Measurements from ENCODE around the gene WDPCP.
"Not testable (repeated sequence)": the region's sequence is repeated elsewhere in the genome, so short reads cannot be mapped to it uniquely, and the experiment has no call there.

Gene WDPCP

GRCh38 chr2:63588385-63589147 is at the start of gene WDPCP, which contains the start of gene MDH1:
Gene WDPCP, minus strand, starts transcription at chr2:63588477. Its CDS starts 206 bp downstream, at chr2:63588271.
Gene MDH1, plus strand, starts transcription at chr2:63588963. Its CDS starts 81 bp downstream, at chr2:63589044.
- Histone ChIP-seq H3K4me3 (peak within 1 kb of the TSS; percentile 64 to 91 (median 80)), H3K27ac (peak within 1 kb of the TSS; percentile 23 to 94 (median 84))

- Histone ChIP-seq H3K27ac (no peak overlapping the region), H3K4me3 (no peak overlapping the region)
Measured at GRCh38 chr2:63632382-63632781, 44.1 kb upstream of the WDPCP start.

GRCh38 chr2:63631501-63631900 is 43.2 kb upstream of the WDPCP start:
- H3K27ac ChIP-seq, result no peak overlapping the region
- H3K4me3 ChIP-seq, result no peak overlapping the region

- no peak overlapping the region for H3K4me3 ChIP-seq
- H3K27ac ChIP-seq, result no peak overlapping the region
Measured at GRCh38 chr2:63628403-63628942, 40.2 kb upstream of the WDPCP start.

GRCh38 chr2:63627866-63628265 is 39.6 kb upstream of the WDPCP start:
- no peak overlapping the region for H3K27ac ChIP-seq
- no peak overlapping the region for H3K4me3 ChIP-seq

- not testable (repeated sequence) for H3K4me3 ChIP-seq, H3K27ac ChIP-seq
Measured at GRCh38 chr2:63623763-63624162, 35.5 kb upstream of the WDPCP start.

- Histone ChIP-seq H3K27ac (no peak overlapping the region), H3K4me3 (no peak overlapping the region)
Measured at GRCh38 chr2:63622751-63623150, 34.5 kb upstream of the WDPCP start.

GRCh38 chr2:63619328-63619727 is 31.1 kb upstream of the WDPCP start:
- no peak overlapping the region for H3K27ac ChIP-seq
- no peak overlapping the region for H3K4me3 ChIP-seq

- no peak overlapping the region for H3K4me3 ChIP-seq
Measured at GRCh38 chr2:63617366-63617765, 29.1 kb upstream of the WDPCP start.

GRCh38 chr2:63614983-63615945 is 27.0 kb upstream of the WDPCP start:
- peak overlapping the region in 1 of 7 experiments; percentile 0 for H3K4me3 ChIP-seq
- peak overlapping the region in 4 of 21 experiments; percentile 36 to 59 (median 56) for H3K27ac ChIP-seq

More at GRCh38 chr2:63617366-63617765, 29.1 kb upstream of the WDPCP start:
- no peak overlapping the region for H3K27ac ChIP-seq

GRCh38 chr2:63614448-63614968 is 26.2 kb upstream of the WDPCP start:
- peak overlapping the region in 1 of 7 experiments; percentile 0 for H3K4me3 ChIP-seq

GRCh38 chr2:63613391-63613901 is 25.2 kb upstream of the WDPCP start:
- peak overlapping the region in 1 of 21 experiments; percentile 33 for H3K27ac ChIP-seq
- no peak overlapping the region for H3K4me3 ChIP-seq

More at GRCh38 chr2:63614448-63614968, 26.2 kb upstream of the WDPCP start:
- H3K27ac ChIP-seq, result peak overlapping the region in 4 of 21 experiments; percentile 36 to 59 (median 56)

GRCh38 chr2:63610525-63610924 is 22.2 kb upstream of the WDPCP start:
- H3K4me3 ChIP-seq, result no peak overlapping the region
- no peak overlapping the region for H3K27ac ChIP-seq

- H3K4me3 ChIP-seq, result not testable (repeated sequence)
Measured at GRCh38 chr2:63608865-63609264, 20.6 kb upstream of the WDPCP start.

GRCh38 chr2:63604666-63605065 is 16.4 kb upstream of the WDPCP start:
- Histone ChIP-seq H3K4me3 (no peak overlapping the region), H3K27ac (no peak overlapping the region)

More at GRCh38 chr2:63608865-63609264, 20.6 kb upstream of the WDPCP start:
- not testable (repeated sequence) for H3K27ac ChIP-seq

- Histone ChIP-seq H3K4me3 (no peak overlapping the region), H3K27ac (no peak overlapping the region)
Measured at GRCh38 chr2:63600881-63601460, 12.7 kb upstream of the WDPCP start.

- Histone ChIP-seq H3K27ac (no peak overlapping the region), H3K4me3 (no peak overlapping the region)
Measured at GRCh38 chr2:63598981-63599380, 10.7 kb upstream of the WDPCP start.

GRCh38 chr2:63596401-63596883 is 8.2 kb upstream of the WDPCP start:
- no peak overlapping the region for H3K27ac ChIP-seq
- no peak overlapping the region for H3K4me3 ChIP-seq

GRCh38 chr2:63594660-63595059 is 6.4 kb upstream of the WDPCP start:
- no peak overlapping the region for H3K27ac ChIP-seq

More at GRCh38 chr2:63594660-63595059, 6.4 kb upstream of the WDPCP start:
- no peak overlapping the region for H3K4me3 ChIP-seq

Measured in skin epidermis (tissue), 12 donors.